ENCODE data around the gene DZIP1L. TPM values are rescaled to one million over a fixed set of nuclear protein-coding genes. Genes with fewer than 3 reads are reported as not detected.
"Not testable (repeated sequence)": the region's sequence is repeated elsewhere in the genome, so short reads cannot be mapped to it uniquely, and the experiment has no call there.

The DZIP1L gene
- total RNA-seq, 2 donors from 2014 or later, result not detected

DNA sequence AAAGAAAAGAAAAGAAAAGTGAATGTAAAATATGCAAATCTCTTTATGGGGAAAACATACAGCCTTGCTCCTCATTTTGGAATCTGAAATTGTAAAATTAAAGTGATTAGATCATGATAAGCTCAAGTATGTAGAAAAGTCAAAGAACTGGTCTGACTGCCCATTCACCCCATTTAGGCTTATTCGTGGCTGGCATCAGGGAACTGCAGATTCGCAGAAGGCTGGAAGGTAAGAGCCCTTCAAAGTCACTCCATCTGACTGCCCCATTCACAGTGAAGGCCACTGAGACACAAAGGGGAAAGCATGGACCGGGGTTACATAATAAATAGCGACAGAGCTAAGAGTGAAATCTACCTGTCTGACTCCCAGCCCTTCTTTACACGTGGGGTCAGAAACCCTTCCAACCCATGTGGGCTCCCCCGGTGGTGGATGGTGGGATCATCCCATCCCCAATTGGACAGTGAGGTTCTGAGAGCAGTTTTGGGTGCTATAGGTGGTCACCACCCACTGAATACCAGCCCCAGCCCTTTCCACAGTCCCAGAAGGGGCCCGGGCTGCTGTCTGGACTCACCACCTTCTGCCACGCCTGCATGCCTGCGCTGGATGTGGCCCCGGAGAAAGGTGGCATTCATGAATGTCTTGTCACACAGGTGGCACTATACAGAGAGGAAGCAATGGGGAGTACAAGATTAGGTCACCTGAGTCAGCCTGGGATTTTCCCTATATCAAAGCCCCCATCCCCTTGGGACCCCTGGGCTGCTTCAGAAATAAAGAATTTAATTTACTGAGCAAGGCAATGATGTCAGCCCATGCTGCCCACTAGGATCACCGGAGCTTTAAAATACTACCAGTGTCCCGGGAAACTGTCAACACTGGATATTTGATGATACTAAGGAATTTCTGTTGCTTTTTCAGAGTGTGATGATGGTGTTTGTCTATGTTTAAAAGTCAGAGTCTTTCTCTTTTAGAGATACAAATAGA lies 17.9 kb downstream of the DZIP1L start:
- no peak overlapping the region for H3K27ac Mint-ChIP-seq
- peak; percentile 38 to 50 for ATAC-seq
- H3K9me3 Mint-ChIP-seq, result no peaks in the 10 kb centered on the region
- H3K4me3 Mint-ChIP-seq, result no peak overlapping the region
- H3K27me3 Mint-ChIP-seq, result peaks cover 3 to 14% of the 10 kb centered on the region in 2 donors
- no peaks in the 10 kb centered on the region for H3K4me1 Mint-ChIP-seq (ENCODE audit: low read depth in 2 of 2)
- H3K36me3 Mint-ChIP-seq, result no peaks in the 10 kb centered on the region
- DNase-seq (ENCODE audit: low spot score), result no peak

DNA sequence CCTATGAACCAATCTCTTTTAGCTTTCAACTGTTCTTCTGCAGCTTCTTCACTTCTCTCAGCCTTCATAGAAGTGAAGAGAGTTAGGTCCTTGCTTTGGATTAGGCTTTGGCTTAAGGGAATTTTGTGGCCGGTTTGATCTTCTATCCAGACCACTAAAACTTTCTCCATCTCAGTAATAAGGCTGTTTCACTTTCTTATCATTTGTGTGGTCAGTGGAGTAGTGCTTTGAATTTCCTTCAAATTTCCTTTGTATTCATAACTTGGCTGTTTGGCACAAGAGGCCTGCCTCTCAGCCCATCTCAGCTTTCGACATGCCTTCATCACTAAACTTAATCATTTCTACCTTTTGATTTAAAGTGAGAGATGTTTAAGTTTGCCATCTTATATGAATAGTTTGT lies 21.7 kb downstream of the DZIP1L start:
- Mint-ChIP-seq H3K4me1 (ENCODE audit: low read depth in 2 of 2) (no peaks in the 10 kb centered on the region), H3K27me3 (peaks cover 5 to 8% of the 10 kb centered on the region in 2 donors), H3K4me3 (no peak overlapping the region), H3K27ac (no peak overlapping the region), H3K36me3 (no peaks in the 10 kb centered on the region), H3K9me3 (no peaks in the 10 kb centered on the region)
- ATAC-seq (no peak), DNase-seq (ENCODE audit: low spot score) (no peak)

DNA sequence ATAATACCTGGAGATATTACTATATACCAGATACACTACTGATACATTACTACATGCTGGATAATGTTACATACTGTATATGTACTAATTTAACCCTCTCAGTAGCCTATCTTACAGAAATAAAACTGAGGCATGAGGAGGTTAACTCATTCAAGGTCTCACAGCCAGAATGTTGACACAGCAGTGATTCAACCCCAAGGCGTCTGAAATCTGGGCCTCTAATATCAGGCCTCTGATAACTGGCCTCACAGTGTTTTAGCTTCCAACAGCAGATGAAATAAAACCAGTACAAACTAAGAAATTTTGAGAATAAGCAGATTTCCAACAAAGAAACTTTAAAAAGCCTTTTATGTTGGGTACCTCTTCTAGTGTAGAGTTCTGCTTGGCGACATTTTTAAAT lies 23.4 kb downstream of the DZIP1L start:
- Mint-ChIP-seq H3K27me3 (peaks cover 5 to 14% of the 10 kb centered on the region in 2 donors), H3K4me3 (no peak overlapping the region), H3K4me1 (ENCODE audit: low read depth in 2 of 2) (no peaks in the 10 kb centered on the region), H3K27ac (no peak overlapping the region), H3K36me3 (no peaks in the 10 kb centered on the region), H3K9me3 (no peaks in the 10 kb centered on the region)
- ATAC-seq, result no peak
- DNase-seq (ENCODE audit: low spot score), result no peak

DNA sequence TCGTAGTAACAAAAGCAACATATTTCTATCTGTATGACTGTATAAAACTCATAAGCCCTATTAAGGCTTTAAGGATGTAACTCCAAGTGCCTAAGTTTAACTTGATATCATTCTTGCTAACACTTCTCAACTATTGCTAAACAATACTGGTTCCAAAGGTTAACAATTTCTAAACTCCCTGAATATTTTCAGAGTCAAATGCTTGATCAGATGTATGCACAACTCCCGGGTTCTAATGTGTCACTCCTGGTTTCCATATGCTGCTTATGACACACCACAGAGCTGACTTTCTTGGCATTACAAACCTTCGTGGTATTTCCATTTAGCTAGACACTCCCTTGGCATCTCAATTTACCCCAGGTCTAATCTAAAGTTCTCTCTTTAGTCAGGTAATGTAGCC lies 26.3 kb downstream of the DZIP1L start:
- Mint-ChIP-seq H3K9me3 (no peaks in the 10 kb centered on the region), H3K4me1 (ENCODE audit: low read depth in 2 of 2) (no peaks in the 10 kb centered on the region), H3K4me3 (no peak overlapping the region), H3K36me3 (no peaks in the 10 kb centered on the region), H3K27ac (no peak overlapping the region), H3K27me3 (peaks cover 2 to 8% of the 10 kb centered on the region in 2 donors)
- no peak for ATAC-seq
- no peak for DNase-seq (ENCODE audit: low spot score)

DNA sequence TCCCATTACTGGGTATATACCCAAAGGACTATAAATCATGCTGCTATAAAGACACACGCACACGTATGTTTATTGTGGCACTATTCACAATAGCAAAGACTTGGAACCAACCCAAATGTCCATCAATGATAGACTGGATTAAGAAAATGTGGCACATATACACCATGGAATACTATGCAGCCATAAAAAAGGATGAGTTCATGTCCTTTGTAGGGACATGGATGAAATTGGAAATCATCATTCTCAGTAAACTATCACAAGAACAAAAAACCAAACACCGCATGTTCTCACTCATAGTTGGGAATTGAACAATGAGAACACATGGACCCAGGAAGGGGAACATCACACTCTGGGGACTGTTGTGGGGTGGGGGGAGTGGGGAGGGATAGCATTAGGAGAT lies 29.7 kb downstream of the DZIP1L start:
- not testable (repeated sequence) for H3K9me3 Mint-ChIP-seq; H3K27ac Mint-ChIP-seq; DNase-seq (ENCODE audit: low spot score); H3K4me3 Mint-ChIP-seq; H3K4me1 Mint-ChIP-seq (ENCODE audit: low read depth in 2 of 2); H3K36me3 Mint-ChIP-seq; ATAC-seq
- peaks cover 10 to 15% of the 10 kb centered on the region in 2 donors for H3K27me3 Mint-ChIP-seq

DNA sequence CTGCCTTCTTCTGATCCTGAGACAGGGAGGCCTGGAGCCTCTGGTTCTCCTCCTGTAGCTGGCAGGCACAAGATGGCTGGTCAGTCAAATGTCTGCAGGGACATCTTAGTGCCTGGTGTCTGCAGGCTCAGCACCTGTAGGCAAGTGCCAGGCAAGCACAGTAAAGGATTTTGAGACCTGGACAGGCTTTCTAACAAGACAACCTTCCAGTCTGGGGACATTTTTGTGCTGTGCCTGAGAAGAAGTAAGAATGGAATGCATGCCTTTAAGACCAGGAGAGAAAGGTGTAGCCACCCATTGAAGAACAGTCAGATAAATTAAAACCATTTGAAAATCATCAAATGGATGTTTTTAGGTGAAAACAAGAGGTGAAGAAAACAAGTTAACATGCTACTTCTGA lies 31.2 kb downstream of the DZIP1L start:
- Mint-ChIP-seq H3K9me3 (no peaks in the 10 kb centered on the region), H3K27ac (no peak overlapping the region), H3K4me3 (no peak overlapping the region), H3K36me3 (no peaks in the 10 kb centered on the region), H3K4me1 (ENCODE audit: low read depth in 2 of 2) (peaks cover 6 to 7% of the 10 kb centered on the region in 2 donors), H3K27me3 (peaks cover 11 to 15% of the 10 kb centered on the region in 2 donors)
- DNase-seq (ENCODE audit: low spot score), result no peak
- no peak for ATAC-seq

DNA sequence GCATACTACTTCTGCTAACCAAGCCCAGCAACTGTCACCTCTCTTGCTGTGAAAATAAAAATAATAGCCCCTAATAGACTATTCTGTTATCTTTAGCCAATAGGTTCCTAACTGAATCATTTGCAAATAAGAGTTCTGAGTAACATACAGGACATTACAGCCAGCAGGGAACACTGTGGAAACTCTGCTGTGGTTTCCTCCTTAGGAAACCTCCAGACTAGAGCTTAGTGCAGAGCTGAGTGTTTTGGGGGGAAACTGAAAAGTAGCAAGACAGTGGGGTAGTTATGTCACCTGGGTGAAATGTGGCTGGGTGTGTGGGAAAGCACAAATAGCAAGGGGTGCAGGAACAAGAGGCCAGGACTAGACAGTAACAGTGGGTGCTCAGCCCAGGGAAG lies 32.4 kb downstream of the DZIP1L start:
- H3K4me1 Mint-ChIP-seq (ENCODE audit: low read depth in 2 of 2), result peaks cover 6 to 7% of the 10 kb centered on the region in 2 donors
- H3K27me3 Mint-ChIP-seq, result peaks cover 7 to 11% of the 10 kb centered on the region in 2 donors
- ATAC-seq (no peak), DNase-seq (ENCODE audit: low spot score) (no peak)
- no peak overlapping the region for H3K4me3 Mint-ChIP-seq
- no peaks in the 10 kb centered on the region for H3K36me3 Mint-ChIP-seq
- H3K27ac Mint-ChIP-seq, result no peak overlapping the region
- H3K9me3 Mint-ChIP-seq, result no peaks in the 10 kb centered on the region

DNA sequence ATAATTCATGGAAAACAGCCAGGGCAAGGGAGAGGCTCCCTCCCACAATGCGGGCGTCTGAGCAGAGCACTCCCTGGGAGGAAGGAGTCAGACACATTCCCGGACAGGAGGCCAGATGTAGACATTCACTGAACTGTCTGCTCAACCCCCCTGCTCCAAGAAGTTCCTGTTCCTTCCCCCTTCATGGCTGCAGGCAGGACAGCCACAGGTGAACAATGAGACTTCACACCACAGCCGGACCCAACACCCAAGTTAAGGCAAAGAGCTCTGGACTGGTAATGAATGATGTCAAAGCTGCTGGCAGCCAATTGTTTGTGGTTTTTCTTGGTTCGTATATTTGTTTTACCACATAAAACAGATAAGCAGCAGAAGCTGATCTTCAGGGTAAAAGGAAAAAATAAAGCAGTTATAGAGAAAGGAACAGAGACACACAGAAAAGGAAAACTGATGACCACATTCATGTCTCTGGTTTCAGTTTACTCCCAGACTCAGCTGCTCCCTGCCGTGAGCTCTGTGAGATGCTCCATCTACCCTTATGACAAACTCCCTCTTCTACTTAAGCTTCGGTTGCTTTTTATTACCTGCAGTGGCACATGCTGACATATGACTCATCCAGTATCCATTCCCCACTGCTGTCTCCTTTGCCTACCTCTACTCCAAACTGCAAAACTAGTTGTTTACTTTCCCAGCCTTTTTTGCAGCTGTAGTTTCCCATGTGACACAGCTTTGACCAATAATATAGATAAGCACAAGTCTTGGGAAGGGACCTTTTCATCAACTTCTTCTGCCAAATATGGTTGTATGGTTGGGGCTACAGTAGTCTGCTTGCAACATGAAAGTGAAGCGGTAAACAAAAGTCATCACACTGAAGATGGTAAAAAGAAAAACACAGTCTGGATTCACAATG lies 33.1 kb downstream of the DZIP1L start:
- Mint-ChIP-seq H3K27me3 (peaks cover 7 to 11% of the 10 kb centered on the region in 2 donors), H3K27ac (no peak overlapping the region), H3K36me3 (no peaks in the 10 kb centered on the region), H3K4me1 (ENCODE audit: low read depth in 2 of 2) (peaks cover 6 to 7% of the 10 kb centered on the region in 2 donors), H3K9me3 (no peaks in the 10 kb centered on the region), H3K4me3 (no peak overlapping the region)
- ATAC-seq, result no peak
- no peak for DNase-seq (ENCODE audit: low spot score)

DNA sequence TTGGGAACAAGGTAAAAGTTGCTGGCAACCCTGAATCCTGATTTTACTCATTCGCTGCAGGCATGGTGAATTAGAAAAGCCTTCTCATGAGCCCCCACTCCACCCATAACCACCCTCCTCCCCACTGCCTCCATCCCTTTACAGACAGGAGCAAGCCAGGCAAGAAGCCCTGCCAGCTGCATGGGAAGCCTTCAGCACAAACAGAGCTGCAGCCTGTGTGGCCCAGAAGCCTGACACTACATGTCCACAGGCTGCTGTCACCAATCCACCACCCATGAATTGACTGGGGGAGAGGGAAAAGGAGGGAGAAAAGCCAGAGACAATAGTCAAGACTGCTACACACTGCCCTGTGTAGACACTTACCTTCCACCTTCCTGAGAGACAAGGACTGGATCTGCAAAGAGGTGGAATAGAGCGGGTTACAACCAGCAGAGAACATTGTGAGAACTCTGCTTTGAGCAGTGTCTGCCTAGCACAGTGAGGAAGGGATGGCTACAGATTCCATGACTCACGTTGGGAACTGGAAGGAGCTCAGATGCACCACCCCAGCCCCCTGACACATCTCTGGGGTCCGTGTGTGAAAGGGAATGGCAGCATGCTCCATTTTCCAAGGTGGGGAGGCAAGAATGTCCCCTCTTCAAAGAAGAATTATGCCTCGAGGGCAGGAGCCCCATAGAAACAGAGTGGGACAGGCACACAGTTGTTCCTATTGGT lies 33.9 kb downstream of the DZIP1L start:
- peak in 1 of 2 donors; percentile 36 for ATAC-seq
- no peak for DNase-seq (ENCODE audit: low spot score)
- Mint-ChIP-seq H3K36me3 (no peaks in the 10 kb centered on the region), H3K9me3 (no peaks in the 10 kb centered on the region), H3K27ac (no peak overlapping the region), H3K4me3 (no peak overlapping the region), H3K27me3 (peaks cover 7 to 11% of the 10 kb centered on the region in 2 donors), H3K4me1 (ENCODE audit: low read depth in 2 of 2) (peaks cover 6 to 7% of the 10 kb centered on the region in 2 donors)

DNA sequence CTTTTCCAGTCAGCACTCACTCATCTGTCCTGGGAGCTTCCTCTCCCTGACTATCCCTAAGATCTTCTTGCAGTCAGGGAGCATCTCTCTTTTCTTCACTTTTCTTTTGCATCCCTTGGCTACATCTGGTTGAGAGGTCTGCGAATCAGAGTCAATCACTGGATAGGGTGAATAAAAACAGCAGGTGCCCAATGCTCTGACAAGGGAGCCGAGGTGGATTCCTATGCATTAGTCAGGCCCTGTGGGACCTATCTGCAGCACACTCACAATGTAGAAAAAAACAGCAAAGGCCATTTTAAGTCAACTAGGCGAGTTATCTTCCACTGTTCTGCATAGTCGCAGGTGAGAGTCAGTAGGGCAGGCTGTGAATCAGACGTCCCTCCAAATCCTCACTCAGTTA lies 35.5 kb downstream of the DZIP1L start:
- H3K27me3 Mint-ChIP-seq, result peaks cover 7 to 11% of the 10 kb centered on the region in 2 donors
- peaks cover 6 to 7% of the 10 kb centered on the region in 2 donors for H3K4me1 Mint-ChIP-seq (ENCODE audit: low read depth in 2 of 2)
- H3K27ac Mint-ChIP-seq, result no peak overlapping the region
- no peaks in the 10 kb centered on the region for H3K9me3 Mint-ChIP-seq
- H3K36me3 Mint-ChIP-seq, result no peaks in the 10 kb centered on the region
- H3K4me3 Mint-ChIP-seq, result no peak overlapping the region
- ATAC-seq, result no peak
- DNase-seq (ENCODE audit: low spot score), result no peak

DNA sequence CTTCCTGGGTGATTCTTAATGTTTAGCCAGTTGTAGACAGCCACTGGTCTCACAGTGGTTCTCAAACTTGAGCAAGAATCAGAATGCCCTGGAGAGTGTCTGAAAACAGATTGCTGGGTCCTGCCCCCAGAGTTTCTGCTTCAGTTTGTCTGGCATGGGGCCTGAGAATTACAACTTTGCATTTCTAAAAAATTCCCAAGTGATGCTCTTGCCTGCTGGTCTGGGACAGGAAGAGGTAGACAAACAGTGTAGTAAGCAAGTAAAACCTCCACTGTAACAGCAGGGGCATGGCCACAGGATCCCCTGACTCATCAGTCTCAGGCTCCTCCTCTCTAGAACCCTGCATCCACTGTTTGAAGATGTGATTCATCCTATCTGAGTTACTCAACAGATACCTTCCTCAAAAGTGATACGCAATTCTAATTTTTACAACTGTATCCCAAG lies 36.5 kb downstream of the DZIP1L start:
- Mint-ChIP-seq H3K27ac (no peak overlapping the region), H3K36me3 (no peaks in the 10 kb centered on the region), H3K4me1 (ENCODE audit: low read depth in 2 of 2) (peaks cover 6 to 7% of the 10 kb centered on the region in 2 donors), H3K9me3 (no peaks in the 10 kb centered on the region), H3K4me3 (no peak overlapping the region), H3K27me3 (peaks cover 11 to 14% of the 10 kb centered on the region in 2 donors)
- no peak for ATAC-seq
- DNase-seq (ENCODE audit: low spot score), result no peak

DNA sequence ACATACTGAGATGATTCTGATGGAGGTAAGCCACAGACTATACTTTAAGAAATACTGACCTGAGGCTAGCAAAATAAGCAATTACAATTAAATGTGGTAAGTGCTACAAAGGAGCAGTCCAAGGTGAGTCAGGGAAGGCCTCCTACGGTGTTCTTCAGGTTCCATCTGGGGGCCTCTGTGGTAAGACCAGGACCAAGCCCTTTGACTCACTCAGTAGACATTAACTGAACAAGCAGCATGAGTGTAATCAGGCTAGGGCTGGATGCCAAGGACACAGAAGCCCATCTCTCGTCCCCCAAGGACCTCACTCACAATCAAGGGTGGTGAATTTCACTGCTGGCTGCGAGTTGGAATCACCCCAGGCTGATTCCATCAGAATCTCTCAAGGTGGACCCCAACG lies 37.3 kb downstream of the DZIP1L start:
- peaks cover 6 to 7% of the 10 kb centered on the region in 2 donors for H3K4me1 Mint-ChIP-seq (ENCODE audit: low read depth in 2 of 2)
- peaks cover 14 to 19% of the 10 kb centered on the region in 2 donors for H3K27me3 Mint-ChIP-seq
- DNase-seq (ENCODE audit: low spot score) (no peak), ATAC-seq (no peak)
- H3K36me3 Mint-ChIP-seq, result no peaks in the 10 kb centered on the region
- no peak overlapping the region for H3K4me3 Mint-ChIP-seq
- no peak overlapping the region for H3K27ac Mint-ChIP-seq
- H3K9me3 Mint-ChIP-seq, result no peaks in the 10 kb centered on the region

DNA sequence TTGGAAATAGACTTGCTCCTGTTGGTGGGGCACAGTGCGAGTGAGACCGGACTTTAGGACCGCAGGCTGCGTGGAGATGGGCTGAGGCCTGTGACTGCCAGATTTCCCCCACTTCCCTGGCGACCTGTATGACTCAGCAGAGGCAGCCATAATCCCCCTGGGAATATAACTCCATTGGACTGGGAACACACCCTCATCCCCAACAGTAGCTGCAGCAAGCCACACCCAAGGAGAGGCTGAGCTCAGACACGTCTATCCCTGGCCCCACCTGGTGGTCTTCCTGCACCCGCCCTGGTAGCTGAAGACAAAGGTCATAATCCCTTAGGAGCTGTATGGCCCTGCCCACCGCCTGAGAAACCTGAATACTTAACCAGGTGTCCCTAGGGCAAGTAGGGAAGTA lies 42.6 kb downstream of the DZIP1L start:
- H3K36me3 Mint-ChIP-seq, result no peaks in the 10 kb centered on the region

More for the DNA sequence above, 42.6 kb downstream of the DZIP1L start:
- Mint-ChIP-seq H3K4me1 (ENCODE audit: low read depth in 2 of 2) (no peaks in the 10 kb centered on the region), H3K27ac (no peak overlapping the region), H3K4me3 (no peak overlapping the region), H3K9me3 (no peaks in the 10 kb centered on the region), H3K27me3 (peaks cover 10 to 31% of the 10 kb centered on the region in 2 donors)
- DNase-seq (ENCODE audit: low spot score) (no peak), ATAC-seq (no peak)

All from natural killer cell treated with Interleukin-12 subunit alpha and Interleukin-12 subunit beta and Interleukin-15 and Interleukin-18, amount 100 ng/mL, for 72 hours (primary cell).